Sigmoid colon (tissue), 7 donors: ENCODE data around the gene PHF11. TPM values are rescaled to one million over a fixed set of nuclear protein-coding genes. Genes with fewer than 3 reads are reported as not detected.
"Not testable (repeated sequence)": the region's sequence is repeated elsewhere in the genome, so short reads cannot be mapped to it uniquely, and the experiment has no call there.

Experiments used
- DNase-seq: peaks from one replicate; pipeline ENCODE4 v3.0.0-alpha.2; 2019
- H3K27ac ChIP-seq, 4 donors: fragments of 200-600 bp; sonication (generic); one replicate each; pipeline ENCODE4 v1.5.1; 2016 to 2019; ENCODE audit warnings: mild to moderate bottlenecking in 1 of 4
- H3K27me3 ChIP-seq, 3 donors: fragments of 200-600 bp; sonication (generic); one replicate each; pipeline ENCODE4 v1.5.1; 2019; ENCODE audit warnings: mild to moderate bottlenecking in 1 of 3
- H3K36me3 ChIP-seq, 4 donors: fragments of 200-600 bp; sonication (generic); one replicate each; pipeline ENCODE4 v1.5.1; 2016 to 2019
- H3K4me1 ChIP-seq, 4 donors: fragments of 200-600 bp; sonication (generic); one replicate each; pipeline ENCODE4 v1.5.1; 2017 to 2019
- H3K4me3 ChIP-seq, 4 donors: fragments of 200-600 bp; sonication (generic); one replicate each; pipeline ENCODE4 v1.5.1; 2017 to 2019; ENCODE audit warnings: mild to moderate bottlenecking in 2 of 4, moderate library complexity in 1 of 4
- H3K9me3 ChIP-seq, 4 donors: fragments of 200-600 bp in 3 of 4; sonication (generic) in 3 of 4; one replicate each; pipeline versions ENCODE4 v1.5.1 to v1.6.1; 2013 to 2019
- CTCF ChIP-seq, 4 experiments: fragments of 450-650 bp in 3 of 4; fragments of 200-600 bp in 1 of 4; IDR thresholded peaks; one replicate each; pipeline ENCODE4 v1.5.1; 2016 to 2019; ENCODE audit warnings: antibody characterized with exemption in 4 of 4, mild to moderate bottlenecking in 3 of 4, moderate library complexity in 2 of 4
- EP300 ChIP-seq, 4 donors: sonication (generic); formaldehyde crosslinking; IDR thresholded peaks; one replicate each; pipeline ENCODE4 v1.6.1; 2017; ENCODE audit warnings: antibody characterized with exemption in 4 of 4
- POLR2A ChIP-seq, 2 donors: fragments of 450-650 bp; IDR thresholded peaks; one replicate each; pipeline ENCODE4 v1.6.1; 2016; ENCODE audit warnings: antibody characterized with exemption in 2 of 2, mild to moderate bottlenecking in 2 of 2, moderate library complexity in 2 of 2
- POLR2AphosphoS5 ChIP-seq, 4 donors: sonication (generic); formaldehyde crosslinking; IDR thresholded peaks; one replicate each; pipeline ENCODE4 v1.6.1; 2017; ENCODE audit warnings: antibody characterized with exemption in 4 of 4
- WGBS, 2 donors: extraction: QIAGEN DNeasy Blood & Tissue Kit; methylation state at CpG; one replicate each; pipeline ENCODE4 v1.1.7; 2013; 5-methylcytosine and 5-hydroxymethylcytosine counted together
- intact Hi-C: fragments of 100-400 bp; cut with DNase I; formaldehyde crosslinking; loops from one replicate; pipeline ENCODE4 v1.15.1; 2023
- polyA plus RNA-seq, 3 donors: library from polyadenylated mRNA; stranded (reverse); fragments of 200-250 nt; gene quantifications; one replicate each; pipeline ENCODE4 v1.2.3, GENCODE V29; 2013
- total RNA-seq, 4 donors: library from RNA; depleted of rRNA; stranded (reverse); fragments of >200 nt; gene quantifications; one replicate each; pipeline ENCODE4 v1.1.0, GENCODE V29; 2016
- donor health status: healthy with polysubstance abuse.
- donor health status: Bipolar disorder and iron deficiency.
- donor health status: healthy.

The PHF11 gene
- total and polyA plus RNA-seq, 7 donors, result 20.1 to 52.1 (median 34.3) TPM

DNA sequence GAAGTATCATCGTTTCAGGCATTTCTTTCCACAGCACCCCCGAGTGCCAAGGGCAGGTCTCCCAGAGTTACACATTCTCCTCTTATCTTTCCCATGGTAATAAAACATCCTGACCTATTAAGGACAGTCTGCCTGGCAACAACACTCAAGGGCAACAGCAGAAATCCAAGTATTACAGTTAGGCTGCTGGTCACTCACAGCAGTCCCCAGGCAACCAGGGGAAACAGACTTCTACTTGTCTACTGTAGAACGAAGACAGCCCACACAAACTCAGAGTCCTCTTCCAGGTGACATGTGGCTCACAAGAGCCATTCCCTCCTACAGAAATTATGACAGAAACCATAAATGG is 65.3 kb downstream of the PHF11 start:
- Histone ChIP-seq H3K36me3 (peaks cover 0 to 44% (median 3%) of the 10 kb centered on the region in 4 donors), H3K9me3 (no peaks in the 10 kb centered on the region), H3K27me3 (no peaks in the 10 kb centered on the region), H3K4me1 (no peaks in the 10 kb centered on the region), H3K4me3 (no peak overlapping the region), H3K27ac (no peak overlapping the region)
- DNase-seq, result no peak
- 25 to 65% methylated on average over 3 of the region's 3 CpGs for WGBS, 2 donors
- intact Hi-C loops, result no loop called here
- no peak for TF ChIP-seq EP300 (IDR thresholded peaks at IDR 0.05)
- TF ChIP-seq POLR2AphosphoS5 (IDR thresholded peaks at IDR 0.05), result no peak
- no peak for TF ChIP-seq POLR2A (IDR thresholded peaks at IDR 0.05)
- no peak for TF ChIP-seq CTCF (IDR thresholded peaks at IDR 0.05)

GRCh38 chr13:49563516-49563915 is 67.8 kb downstream of the PHF11 start:
- no peaks in the 10 kb centered on the region for H3K4me1 ChIP-seq
- H3K4me3 ChIP-seq, result no peak overlapping the region
- DNase-seq, result no peak
- H3K27ac ChIP-seq, result no peak overlapping the region
- H3K9me3 ChIP-seq, result no peaks in the 10 kb centered on the region
- no peaks in the 10 kb centered on the region for H3K27me3 ChIP-seq
- peaks cover 0 to 38% (median 5%) of the 10 kb centered on the region in 4 donors for H3K36me3 ChIP-seq
- 73 to 90% methylated on average over 5 of the region's 5 CpGs for WGBS, 2 donors
- no peak for TF ChIP-seq POLR2AphosphoS5 (IDR thresholded peaks at IDR 0.05)
- TF ChIP-seq POLR2A (IDR thresholded peaks at IDR 0.05), result no peak
- no peak for TF ChIP-seq CTCF (IDR thresholded peaks at IDR 0.05)
- TF ChIP-seq EP300 (IDR thresholded peaks at IDR 0.05), result no peak
- intact Hi-C loops, result no loop called here

- H3K27ac ChIP-seq, H3K4me3 ChIP-seq, H3K27me3 ChIP-seq, H3K4me1 ChIP-seq, DNase-seq, H3K9me3 ChIP-seq, intact Hi-C loops: not testable (repeated sequence)
- WGBS, 2 donors, result 98 to 99% methylated on average over 22 to 23 of the region's 25 CpGs
- peaks cover 0 to 25% (median 2%) of the 10 kb centered on the region in 4 donors for H3K36me3 ChIP-seq
Measured at GRCh38 chr13:49565461-49565860, 69.7 kb downstream of the PHF11 start.

DNA sequence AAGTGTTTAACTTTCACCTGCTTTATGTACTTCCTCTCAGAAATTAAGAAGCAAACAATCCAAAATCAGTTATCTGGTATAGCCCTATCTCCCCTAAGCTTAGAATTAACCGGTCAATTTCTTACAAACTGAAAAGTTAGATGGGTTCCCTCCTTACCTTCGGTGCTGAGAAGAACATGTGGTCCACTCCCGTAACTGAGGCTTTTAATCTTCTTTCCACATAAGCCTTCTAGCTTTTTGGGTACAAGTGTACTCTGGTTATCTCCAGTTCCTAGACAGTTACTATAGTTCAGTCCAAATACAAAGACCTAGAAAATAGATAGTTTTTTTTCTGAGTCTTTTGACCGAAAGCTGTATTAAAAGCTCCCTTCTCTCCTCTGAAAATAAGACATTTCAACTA is 70.7 kb downstream of the PHF11 start:
- H3K36me3 ChIP-seq, result peaks cover 0 to 15% (median 2%) of the 10 kb centered on the region in 4 donors
- no peaks in the 10 kb centered on the region for H3K27me3 ChIP-seq
- no peak for DNase-seq
- no peak overlapping the region for H3K4me3 ChIP-seq
- 97 to 98% methylated on average over 4 of the region's 4 CpGs for WGBS, 2 donors
- H3K4me1 ChIP-seq, result no peaks in the 10 kb centered on the region
- no peak for TF ChIP-seq EP300 (IDR thresholded peaks at IDR 0.05)
- no peak for TF ChIP-seq POLR2A (IDR thresholded peaks at IDR 0.05)
- TF ChIP-seq POLR2AphosphoS5 (IDR thresholded peaks at IDR 0.05), result no peak
- no peak for TF ChIP-seq CTCF (IDR thresholded peaks at IDR 0.05)
- no peak overlapping the region for H3K27ac ChIP-seq
- H3K9me3 ChIP-seq, result no peaks in the 10 kb centered on the region
- intact Hi-C loops, result no loop called here

DNA sequence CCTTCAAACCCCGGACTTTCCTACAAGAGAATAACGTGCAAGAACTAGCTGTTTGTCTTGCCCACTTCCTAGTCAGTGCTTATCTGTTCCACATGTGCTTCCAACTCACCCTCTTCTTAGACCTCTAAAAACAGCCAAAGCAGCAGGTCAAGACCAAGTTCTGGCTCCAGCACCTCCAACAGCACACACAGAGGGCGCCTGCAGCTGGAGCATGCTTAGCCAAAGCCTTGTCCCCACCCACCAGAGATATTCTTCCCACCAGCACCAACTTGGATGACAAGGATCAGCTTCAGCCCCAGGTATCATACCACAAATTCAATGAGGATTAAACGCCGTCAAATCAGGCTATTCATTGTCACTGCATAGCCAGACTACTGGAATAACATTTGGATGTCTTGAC is 71.7 kb downstream of the PHF11 start:
- Histone ChIP-seq H3K36me3 (peaks cover 0 to 11% (median 2%) of the 10 kb centered on the region in 4 donors), H3K27ac (no peak overlapping the region), H3K27me3 (no peaks in the 10 kb centered on the region), H3K9me3 (no peaks in the 10 kb centered on the region), H3K4me1 (no peaks in the 10 kb centered on the region), H3K4me3 (no peak overlapping the region)
- intact Hi-C loops, result no loop called here
- TF ChIP-seq POLR2AphosphoS5 (IDR thresholded peaks at IDR 0.05) (no peak), POLR2A (IDR thresholded peaks at IDR 0.05) (no peak), CTCF (IDR thresholded peaks at IDR 0.05) (no peak), EP300 (IDR thresholded peaks at IDR 0.05) (no peak)
- no peak for DNase-seq
- 89 to 92% methylated on average over 5 of the region's 5 CpGs for WGBS, 2 donors
